Measurements from ENCODE around the gene GALNT6. TPM values are rescaled to one million over a fixed set of nuclear protein-coding genes. Genes with fewer than 3 reads are reported as not detected.
"Not testable (repeated sequence)": the region's sequence is repeated elsewhere in the genome, so short reads cannot be mapped to it uniquely, and the experiment has no call there.

Gene GALNT6
- total RNA-seq, 1 donor from 2014 or later: 6.2 TPM

DNA sequence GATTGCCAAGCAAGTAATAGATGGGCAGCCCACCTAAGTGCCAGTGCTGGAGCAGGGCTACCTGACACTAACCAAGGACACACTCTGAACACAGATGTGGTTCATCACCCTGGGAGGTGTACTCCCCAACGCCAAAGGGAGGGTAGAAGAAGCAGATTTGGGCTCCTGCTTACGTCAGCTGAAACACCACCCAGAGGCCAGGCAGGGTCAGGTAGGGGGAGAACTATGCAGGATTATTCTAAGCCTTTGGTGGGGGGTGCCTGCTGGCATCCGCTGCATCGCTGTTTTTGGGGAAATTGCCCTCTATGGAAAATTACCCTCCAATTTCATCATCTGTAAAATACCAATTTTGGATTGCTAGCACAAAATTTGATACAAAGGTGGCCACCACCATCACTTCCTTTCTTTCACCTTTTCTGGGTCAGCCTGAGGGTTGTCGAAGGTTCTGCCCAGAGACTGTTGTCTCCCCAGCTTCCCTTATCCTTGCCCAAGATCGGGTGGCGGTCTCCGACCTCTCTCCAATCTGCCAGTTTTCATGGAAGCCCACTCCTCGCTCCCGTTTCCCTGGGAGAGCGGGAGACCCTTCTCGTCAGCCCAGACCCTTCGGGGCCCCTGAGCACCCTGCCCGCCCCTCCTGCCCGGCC lies 67.8 kb downstream of the GALNT6 start:
- DNase-seq (ENCODE audit: low spot score): no peak

DNA sequence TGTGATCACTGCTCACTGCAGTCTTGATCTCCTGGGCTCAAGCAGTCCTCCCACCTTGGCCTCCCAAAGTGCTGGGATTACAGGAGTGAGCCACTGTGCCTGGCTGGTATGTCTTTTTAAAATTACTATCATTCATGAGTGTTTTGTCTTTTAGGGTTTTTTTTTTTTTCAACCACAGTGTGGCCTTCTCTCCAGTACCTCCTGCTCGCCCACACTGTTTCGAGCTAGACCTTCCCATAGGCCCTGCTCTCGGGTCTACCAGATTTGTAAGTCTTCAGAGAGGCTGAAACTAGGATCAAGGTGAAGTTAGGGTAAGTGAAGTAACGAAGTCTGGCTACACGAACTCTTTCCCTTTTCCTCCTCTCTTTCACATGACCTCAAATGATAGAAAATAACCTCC lies 68.8 kb downstream of the GALNT6 start:
- DNase-seq (ENCODE audit: low spot score): no peak

DNA sequence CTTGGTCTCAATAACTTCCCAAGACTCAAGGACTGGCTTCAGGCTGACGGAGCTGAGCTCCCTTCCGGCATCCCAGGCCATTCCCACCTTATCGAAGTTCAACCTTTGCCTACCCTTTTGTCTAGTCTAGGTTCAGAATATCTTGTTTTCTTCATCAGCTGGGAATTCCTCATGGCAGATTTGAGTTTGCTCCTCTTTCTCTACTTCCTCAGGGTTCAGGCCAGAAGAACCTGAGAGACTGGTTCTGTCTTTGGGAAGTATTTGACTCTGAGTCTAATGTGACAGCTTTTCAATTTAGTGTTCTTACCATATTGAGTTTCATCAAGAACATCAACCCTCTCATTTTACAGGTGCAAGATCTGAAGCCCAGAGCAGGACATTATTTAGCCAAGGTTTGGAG lies 69.3 kb downstream of the GALNT6 start:
- no peak for DNase-seq (ENCODE audit: low spot score)

- DNase-seq (ENCODE audit: low spot score): no peak
These were observed 70.4 kb downstream of the GALNT6 start for GRCh38 chr12:51320695-51321320.

DNA sequence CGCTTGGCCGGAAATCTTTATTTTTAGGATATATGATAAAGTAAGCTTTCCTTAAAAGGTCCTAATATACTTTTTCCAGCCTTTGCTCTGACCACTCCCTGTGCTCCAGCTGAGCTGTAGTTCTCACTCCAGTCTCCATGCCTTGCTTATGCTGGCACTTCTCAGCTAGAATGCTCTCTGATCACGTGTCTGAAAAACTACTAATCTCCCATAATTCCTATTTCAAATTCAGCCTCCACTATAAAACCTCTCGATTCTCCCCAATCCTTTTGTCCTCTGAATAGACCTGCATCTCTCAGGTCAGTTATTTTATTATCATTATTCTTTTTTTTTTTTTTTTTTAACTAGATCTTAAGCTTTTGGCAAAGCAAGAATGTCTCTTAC lies 70.9 kb downstream of the GALNT6 start:
- no peak for DNase-seq (ENCODE audit: low spot score)

DNA sequence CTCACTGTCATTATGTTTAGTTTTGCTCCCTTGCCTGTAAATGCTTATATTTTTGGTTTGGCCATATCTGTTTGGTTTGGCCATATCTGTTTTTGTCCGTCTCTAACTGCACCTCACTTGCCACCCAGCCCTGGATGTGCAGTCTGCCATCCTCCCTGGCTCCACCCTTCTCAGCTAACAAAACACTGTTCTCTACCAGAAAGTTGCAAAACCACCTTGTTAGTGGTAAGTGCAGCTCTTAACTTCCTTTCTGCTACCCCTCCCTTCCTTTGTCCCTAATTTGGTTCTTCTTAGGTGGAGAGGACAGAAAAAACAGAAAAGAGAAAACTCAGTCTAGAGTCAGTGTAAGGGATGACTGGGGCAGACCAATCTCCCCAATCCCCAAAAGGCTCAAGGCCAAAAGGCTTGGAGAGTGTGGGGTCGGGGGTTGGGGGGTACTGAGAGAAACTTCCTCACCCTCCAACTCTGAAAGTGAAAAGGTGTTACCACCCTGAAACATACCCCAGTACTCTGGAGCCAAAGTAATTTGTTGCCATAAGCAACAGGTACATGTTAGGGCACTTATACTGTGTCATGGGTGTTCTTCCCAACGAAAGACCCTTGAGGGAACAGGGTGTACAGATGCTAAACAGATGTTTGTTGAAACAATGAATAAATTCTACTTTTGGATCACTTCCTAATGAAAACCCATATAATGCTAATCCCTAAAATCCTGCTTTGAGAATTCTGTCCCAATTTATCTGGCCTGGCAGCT lies 72.2 kb downstream of the GALNT6 start:
- DNase-seq (ENCODE audit: low spot score): no peak

DNA sequence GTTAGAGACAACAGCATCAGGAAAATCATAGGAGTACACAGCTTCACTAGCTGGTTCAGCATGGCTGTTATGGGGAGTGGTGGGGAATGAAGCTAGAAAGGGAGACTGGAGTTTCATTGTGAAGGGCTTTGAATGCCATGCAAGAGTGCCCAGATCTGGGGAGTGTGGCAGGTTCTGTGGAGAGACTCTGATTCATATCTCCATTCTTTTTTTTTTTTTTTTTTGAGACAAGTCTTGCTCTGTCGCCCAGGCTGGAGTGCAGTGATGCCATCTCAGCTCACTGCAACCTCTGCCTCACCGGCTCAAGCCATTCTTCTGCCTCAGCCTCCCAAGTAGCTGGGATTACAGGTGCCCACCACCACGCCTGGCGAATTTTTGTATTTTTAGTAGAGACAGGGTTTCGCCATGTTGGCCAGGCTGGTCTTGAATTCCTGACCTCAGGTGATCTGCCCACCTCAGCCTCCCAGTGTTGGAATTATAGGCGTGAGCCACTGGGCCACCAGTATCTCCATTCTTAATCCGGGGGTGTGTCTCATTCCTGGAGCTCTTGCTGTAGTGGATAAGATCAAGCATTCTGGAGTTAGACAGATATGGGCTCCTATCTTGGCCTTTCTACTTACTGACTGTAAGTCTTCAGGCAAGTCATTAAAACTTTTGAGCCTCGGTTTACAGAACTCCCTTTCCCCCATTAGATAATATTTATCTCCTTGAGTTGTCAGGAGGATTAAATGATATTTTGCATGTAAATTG lies 73.0 kb downstream of the GALNT6 start:
- not testable (repeated sequence) for DNase-seq (ENCODE audit: low spot score)

GRCh38 chr12:51311389-51311788 lies 79.8 kb downstream of the GALNT6 start:
- no peak for DNase-seq (ENCODE audit: low spot score)

DNA sequence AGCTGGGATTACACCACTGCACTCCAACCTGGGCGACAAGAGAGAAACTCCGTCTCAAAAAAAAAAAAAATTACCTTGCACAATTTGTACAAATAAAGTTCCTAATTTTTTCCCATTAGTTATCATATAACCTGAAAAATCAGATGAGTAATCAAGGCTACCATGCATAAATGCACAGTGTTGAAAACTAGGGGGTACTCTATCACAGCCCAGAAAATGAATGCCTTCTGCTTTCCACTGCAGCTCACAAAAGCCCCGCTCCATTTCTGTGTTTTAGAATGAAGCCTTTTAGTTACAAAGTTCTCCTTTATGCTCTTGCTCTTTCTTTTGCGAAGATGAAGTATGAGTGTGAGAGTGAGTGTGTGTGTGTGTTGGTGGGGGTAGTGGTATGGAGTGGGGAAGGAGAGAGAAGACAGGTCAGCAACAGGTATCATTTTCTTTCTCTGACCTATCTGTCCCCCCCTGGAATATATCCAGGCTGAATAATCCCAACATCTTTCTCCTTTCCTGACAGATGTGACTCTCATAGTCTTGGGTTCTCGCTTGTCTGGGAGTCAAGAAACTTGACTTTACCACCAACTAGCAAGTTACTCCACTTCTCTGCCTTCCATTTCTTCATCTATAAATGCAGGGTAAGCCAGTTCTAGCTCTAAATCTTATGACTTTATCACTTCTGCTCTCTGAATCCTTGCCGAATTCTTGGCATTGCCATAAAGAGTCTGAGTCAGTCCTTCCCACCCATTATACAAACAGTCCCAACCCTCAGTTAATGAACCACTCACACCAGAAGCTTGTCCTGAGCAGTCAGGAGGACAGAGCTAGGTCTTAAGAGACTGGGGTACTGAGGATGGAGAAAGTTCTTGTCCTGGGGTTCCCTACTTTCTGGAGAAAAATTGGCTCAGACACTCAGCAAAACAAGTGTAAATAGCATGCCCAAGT lies 83.3 kb downstream of the GALNT6 start:
- DNase-seq (ENCODE audit: low spot score): peak; percentile 43

DNA sequence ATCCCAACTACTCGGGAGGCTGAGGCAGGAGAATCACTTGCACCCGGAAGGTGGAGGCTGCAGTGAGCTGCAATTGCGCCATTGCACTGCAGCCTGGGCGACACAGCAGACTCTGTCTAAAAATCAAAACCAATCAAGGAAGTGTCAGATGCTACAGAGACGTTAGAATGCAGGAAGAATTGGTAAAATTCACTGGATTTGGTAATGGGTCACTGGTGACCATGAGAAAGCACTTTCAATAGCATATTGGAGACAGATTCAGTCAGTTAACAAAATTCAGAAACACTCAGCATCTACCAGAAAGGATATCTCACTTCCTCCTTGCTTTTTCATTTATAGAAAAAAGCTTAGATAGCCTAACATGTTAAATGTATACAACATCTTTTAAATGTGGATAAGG lies 84.7 kb downstream of the GALNT6 start:
- no peak for DNase-seq (ENCODE audit: low spot score)

Other genes with a start within 250 kb of the GALNT6 start
- gene TFCP2, start 218.3 kb downstream of the GALNT6 start, total RNA-seq: 31.8 TPM
- gene POU6F1, start 173.3 kb downstream of the GALNT6 start, total RNA-seq: 12.4 TPM
- gene DAZAP2, start 152.6 kb downstream of the GALNT6 start, total RNA-seq: 263 TPM
- 40.4 TPM for gene SMAGP, start 121.0 kb downstream of the GALNT6 start, total RNA-seq
- gene BIN2, start 67.2 kb downstream of the GALNT6 start, total RNA-seq: 9.8 TPM
- gene CELA1, start 44.7 kb downstream of the GALNT6 start, total RNA-seq: not detected
- gene SLC4A8, start 33.4 kb upstream of the GALNT6 start, total RNA-seq: 2.6 TPM
- 15.2 TPM for gene SCN8A, start 199.8 kb upstream of the GALNT6 start, total RNA-seq

Data from mucosa of gallbladder (tissue), 1 donor.